SK-N-SH (cell line): ENCODE results near the gene ARPC2. TPM values are rescaled to one million over a fixed set of nuclear protein-coding genes. Genes with fewer than 3 reads are reported as not detected.
A peak's percentile ranks its signal among the peaks of the same experiment; 100 is the strongest.

Experiments
- CTCF ChIA-PET: fragments of 300-600, 350-600 bp; formaldehyde crosslinking; extraction: SDS; loops from one replicate; lab custom pipeline; 2021; lab: Yijun Ruan, JAX
- POLR2A ChIA-PET: fragments of 350-600 bp; sonication (Branson Sonifier 250); formaldehyde crosslinking; extraction: SDS; loops from one replicate; lab custom pipeline; 2020; ENCODE audit warnings: antibody characterized with exemption, inconsistent platforms; lab: Yijun Ruan, JAX
- DNase-seq: peaks from one replicate; pipeline ENCODE4 v3.0.0; 2012
- H2AFZ ChIP-seq: fragments of 200-600 bp; sonication (generic); 2 replicates; pipeline ENCODE4 v1.8.1; 2016; ENCODE audit warnings: antibody characterized with exemption, mild to moderate bottlenecking, low read depth
- H3F3A ChIP-seq: fragments of 200-600 bp; sonication (generic); replicated peaks from 2 replicates; pipeline ENCODE3; 2016; ENCODE audit warnings: antibody characterized with exemption, mild to moderate bottlenecking; ENCODE audit not compliant: insufficient read depth
- H3K27ac ChIP-seq, 2 experiments: fragments of 200-500 bp in 1 of 2; fragments of 200-600 bp in 1 of 2; sonication (Bioruptor generic) in 1 of 2; sonication (generic), shearing (Covaris generic) in 1 of 2; 2 replicates each; pipeline versions ENCODE4 v1.5.1 to v1.6.1; 2014 to 2016; ENCODE audit warnings: low read depth in 2 of 2, inconsistent platforms in 1 of 2, low read length in 1 of 2, mild to moderate bottlenecking in 1 of 2, mixed read lengths in 1 of 2
- H3K27me3 ChIP-seq: fragments of 200-600 bp; sonication (generic), shearing (Covaris generic); 2 replicates; pipeline ENCODE4 v1.6.1; 2016; ENCODE audit warnings: mixed run types; ENCODE audit not compliant: insufficient read depth
- H3K36me3 ChIP-seq, 2 experiments: fragments of 200-500 bp in 1 of 2; fragments of 200-600 bp in 1 of 2; sonication (Bioruptor generic) in 1 of 2; sonication (generic) in 1 of 2; replicated peaks in 1 of 2; 2 replicates each; pipeline versions ENCODE3 to v1.5.1; 2014 to 2016; ENCODE audit warnings: low read length in 1 of 2, mild to moderate bottlenecking in 1 of 2; ENCODE audit not compliant: insufficient read depth in 2 of 2, control insufficient read depth in 1 of 2
- H3K4me1 ChIP-seq, 2 experiments: fragments of 200-500 bp in 1 of 2; fragments of 200-600 bp in 1 of 2; sonication (Bioruptor generic) in 1 of 2; sonication (generic), shearing (Covaris generic) in 1 of 2; 2 replicates each; pipeline versions ENCODE4 v1.5.1 to v1.6.1; 2014 to 2016; ENCODE audit warnings: low read depth in 1 of 2, low read length in 1 of 2, mixed run types in 1 of 2; ENCODE audit not compliant: insufficient read depth in 2 of 2, control insufficient read depth in 1 of 2
- H3K4me2 ChIP-seq: fragments of 200-600 bp; sonication (generic), shearing (Covaris generic); 2 replicates; pipeline ENCODE4 v1.6.1; 2017; ENCODE audit warnings: mixed run types
- H3K4me3 ChIP-seq, 2 experiments: fragments of 200-500 bp in 1 of 2; fragments of 200-600 bp in 1 of 2; sonication (Bioruptor generic) in 1 of 2; sonication (generic), shearing (Covaris generic) in 1 of 2; 2 replicates each; pipeline versions ENCODE4 v1.5.1 to v1.8.1; 2014 to 2016; ENCODE audit warnings: low read depth in 2 of 2, inconsistent platforms in 1 of 2, low read length in 1 of 2, mild to moderate bottlenecking in 1 of 2, mixed read lengths in 1 of 2, moderate library complexity in 1 of 2
- H3K79me2 ChIP-seq: fragments of 200-600 bp; sonication (generic); 2 replicates; pipeline ENCODE4 v1.8.1; 2017; ENCODE audit warnings: mild to moderate bottlenecking; ENCODE audit not compliant: insufficient read depth
- H3K9ac ChIP-seq: fragments of 200-600 bp; sonication (generic); 2 replicates; pipeline ENCODE4 v1.6.1; 2017; ENCODE audit warnings: mixed run types
- H3K9me2 ChIP-seq: fragments of 200-600 bp; sonication (generic); 2 replicates; pipeline ENCODE4 v1.6.1; 2017; ENCODE audit warnings: mixed run types
- H3K9me3 ChIP-seq: fragments of 200-600 bp; sonication (generic); 2 replicates; pipeline ENCODE4 v1.6.1; 2017; ENCODE audit warnings: mixed run types, mild to moderate bottlenecking, moderate library complexity
- H4K20me1 ChIP-seq: fragments of 200-600 bp; sonication (generic); 2 replicates; pipeline ENCODE4 v1.6.1; 2017; ENCODE audit warnings: mild to moderate bottlenecking, mixed run types; ENCODE audit not compliant: insufficient read depth
- CHD2 ChIP-seq: fragments of 150-350 bp; IDR thresholded peaks from 2 replicates; pipeline ENCODE4 v1.6.1; 2018; ENCODE audit warnings: low read length; ENCODE audit not compliant: partially characterized antibody
- ELF1 ChIP-seq: IDR thresholded peaks from 2 replicates; pipeline ENCODE4 v1.4.0; 2012
- EZH2phosphoT487 ChIP-seq: fragments of 200-600 bp; sonication (generic); IDR thresholded peaks from 2 replicates; pipeline ENCODE4 v1.6.1; 2017; ENCODE audit warnings: low read depth, mixed run types, mild to moderate bottlenecking, antibody characterized with exemption, moderate library complexity, borderline replicate concordance
- GABPA ChIP-seq: IDR thresholded peaks from 2 replicates; pipeline ENCODE4 v1.4.0; 2012; ENCODE audit warnings: low read depth, mild to moderate bottlenecking
- NFIC ChIP-seq: IDR thresholded peaks from 2 replicates; pipeline ENCODE4 v1.4.0; 2012; ENCODE audit warnings: borderline replicate concordance
- NRF1 ChIP-seq: IDR thresholded peaks from 2 replicates; pipeline ENCODE4 v1.6.1; 2012; ENCODE audit warnings: low read depth, mild to moderate bottlenecking, low read length
- RCOR1 ChIP-seq: fragments of 150-350 bp; IDR thresholded peaks from 2 replicates; pipeline ENCODE4 v1.6.1; 2017; ENCODE audit warnings: antibody characterized with exemption, low read length
- RFX5 ChIP-seq: IDR thresholded peaks from 2 replicates; pipeline ENCODE4 v1.6.1; 2012; ENCODE audit warnings: mild to moderate bottlenecking, improper control_type of control experiment, low read length
- WGBS: methylation state at CpG from one replicate; pipeline ENCODE4 v1.1.6; 2017; ENCODE audit warnings: low lambda C conversion rate; 5-methylcytosine and 5-hydroxymethylcytosine counted together
- polyA plus RNA-seq, 3 experiments: library from polyadenylated mRNA; depleted of rRNA; stranded (reverse); fragments of >200 nt; gene quantifications; 2 replicates each; pipeline ENCODE4 v1.2.3, GENCODE V29; 2012
- TF ChIP-seq, protein P1 (sequence below): fragments of 150-350 bp; IDR thresholded peaks from 2 replicates; pipeline ENCODE4 v1.6.1; 2016; ENCODE audit warnings: mild to moderate bottlenecking, low read depth, low read length
- TF ChIP-seq, protein P2 (sequence below): IDR thresholded peaks from 2 replicates; pipeline ENCODE4 v1.4.0; 2012; ENCODE audit warnings: low read depth, borderline replicate concordance
- TF ChIP-seq, protein P3 (sequence below): IDR thresholded peaks from 2 replicates; pipeline ENCODE4; 2012

ARPC2 gene
- polyA plus RNA-seq, 1 of the 3 experiments (the other 2 are of a cell fraction), result 319 TPM

DNA sequence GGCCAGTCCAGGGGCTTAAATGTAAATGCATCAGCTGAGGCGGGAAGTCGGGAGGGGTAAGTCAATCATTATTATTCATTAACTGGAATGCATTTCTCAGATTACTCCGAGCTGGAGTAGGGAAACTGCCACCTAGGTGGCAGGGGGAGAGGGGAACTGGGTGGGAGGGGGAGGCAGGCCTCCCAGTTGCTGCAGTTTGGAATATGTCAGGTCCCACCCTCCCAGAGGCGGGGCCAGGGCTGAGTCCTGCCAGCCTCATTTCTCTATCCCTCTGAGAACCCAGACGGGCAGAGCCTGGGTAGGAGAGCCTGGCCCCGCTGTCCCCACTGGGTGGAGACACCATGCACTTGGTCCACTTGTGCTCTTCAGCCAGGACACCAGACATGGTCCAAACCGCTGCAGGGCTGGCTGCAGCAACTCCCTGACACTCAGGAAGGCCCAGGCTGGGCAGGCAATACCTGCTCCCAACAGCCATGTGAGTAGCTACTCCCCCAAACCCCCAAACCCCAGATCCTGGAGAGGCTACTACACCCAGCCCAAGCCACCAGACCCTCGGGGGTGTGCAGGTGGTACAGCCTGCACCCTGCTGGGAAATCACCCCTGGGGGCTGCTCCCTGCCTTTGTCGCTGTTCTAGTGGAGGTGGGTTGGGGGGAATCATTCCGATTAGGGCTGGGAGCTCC lies 43.9 kb downstream of the ARPC2 start, which contains the start of gene GPBAR1:
Gene GPBAR1, plus strand, starts transcription at position 274 of the 681 bp plus-strand sequence. CDS start 1,710 bp downstream, outside the sequence.
- peaks cover 11 to 52% of the 10 kb centered on the region in 2 experiments for H3K4me1 ChIP-seq
- H3K4me3 ChIP-seq, result no peak within 1 kb of the TSS
- no peaks in the 10 kb centered on the region for H3K9me2 ChIP-seq
- peak within 1 kb of the TSS; percentile 75 to 95; a peak in 3 of 4 replicates for H3K27ac ChIP-seq
- H3K9ac ChIP-seq, result no peak within 1 kb of the TSS
- TF ChIP-seq, protein P1, sequence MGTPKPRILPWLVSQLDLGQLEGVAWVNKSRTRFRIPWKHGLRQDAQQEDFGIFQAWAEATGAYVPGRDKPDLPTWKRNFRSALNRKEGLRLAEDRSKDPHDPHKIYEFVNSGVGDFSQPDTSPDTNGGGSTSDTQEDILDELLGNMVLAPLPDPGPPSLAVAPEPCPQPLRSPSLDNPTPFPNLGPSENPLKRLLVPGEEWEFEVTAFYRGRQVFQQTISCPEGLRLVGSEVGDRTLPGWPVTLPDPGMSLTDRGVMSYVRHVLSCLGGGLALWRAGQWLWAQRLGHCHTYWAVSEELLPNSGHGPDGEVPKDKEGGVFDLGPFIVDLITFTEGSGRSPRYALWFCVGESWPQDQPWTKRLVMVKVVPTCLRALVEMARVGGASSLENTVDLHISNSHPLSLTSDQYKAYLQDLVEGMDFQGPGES, result no peak
- TF ChIP-seq RCOR1 (no peak), RFX5 (no peak), EZH2phosphoT487 (no peak), NFIC (no peak), NRF1 (no peak), ELF1 (no peak), GABPA (no peak), CHD2 (no peak)
- TF ChIP-seq, protein P2, sequence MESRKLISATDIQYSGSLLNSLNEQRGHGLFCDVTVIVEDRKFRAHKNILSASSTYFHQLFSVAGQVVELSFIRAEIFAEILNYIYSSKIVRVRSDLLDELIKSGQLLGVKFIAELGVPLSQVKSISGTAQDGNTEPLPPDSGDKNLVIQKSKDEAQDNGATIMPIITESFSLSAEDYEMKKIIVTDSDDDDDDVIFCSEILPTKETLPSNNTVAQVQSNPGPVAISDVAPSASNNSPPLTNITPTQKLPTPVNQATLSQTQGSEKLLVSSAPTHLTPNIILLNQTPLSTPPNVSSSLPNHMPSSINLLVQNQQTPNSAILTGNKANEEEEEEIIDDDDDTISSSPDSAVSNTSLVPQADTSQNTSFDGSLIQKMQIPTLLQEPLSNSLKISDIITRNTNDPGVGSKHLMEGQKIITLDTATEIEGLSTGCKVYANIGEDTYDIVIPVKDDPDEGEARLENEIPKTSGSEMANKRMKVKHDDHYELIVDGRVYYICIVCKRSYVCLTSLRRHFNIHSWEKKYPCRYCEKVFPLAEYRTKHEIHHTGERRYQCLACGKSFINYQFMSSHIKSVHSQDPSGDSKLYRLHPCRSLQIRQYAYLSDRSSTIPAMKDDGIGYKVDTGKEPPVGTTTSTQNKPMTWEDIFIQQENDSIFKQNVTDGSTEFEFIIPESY, result no peak
- TF ChIP-seq, protein P3, sequence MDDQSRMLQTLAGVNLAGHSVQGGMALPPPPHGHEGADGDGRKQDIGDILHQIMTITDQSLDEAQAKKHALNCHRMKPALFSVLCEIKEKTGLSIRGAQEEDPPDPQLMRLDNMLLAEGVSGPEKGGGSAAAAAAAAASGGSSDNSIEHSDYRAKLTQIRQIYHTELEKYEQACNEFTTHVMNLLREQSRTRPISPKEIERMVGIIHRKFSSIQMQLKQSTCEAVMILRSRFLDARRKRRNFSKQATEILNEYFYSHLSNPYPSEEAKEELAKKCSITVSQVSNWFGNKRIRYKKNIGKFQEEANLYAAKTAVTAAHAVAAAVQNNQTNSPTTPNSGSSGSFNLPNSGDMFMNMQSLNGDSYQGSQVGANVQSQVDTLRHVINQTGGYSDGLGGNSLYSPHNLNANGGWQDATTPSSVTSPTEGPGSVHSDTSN, result no peak
- H4K20me1 ChIP-seq, result no peaks in the 10 kb centered on the region
- H3K79me2 ChIP-seq, result no peaks in the 10 kb centered on the region
- H3K27me3 ChIP-seq, result no peaks in the 10 kb centered on the region
- 83% methylated on average over 8 of the region's 10 CpGs for WGBS
- DNase-seq, result no peak
- H3K9me3 ChIP-seq, result no peaks in the 10 kb centered on the region
- no peak within 1 kb of the TSS for H3K4me2 ChIP-seq
- ChIA-PET POLR2A (interaction anchor here (1.3 kb wide), 1 partner anchor 9 kb away, joined by 3 read pairs; the partner anchor contains the start of gene AAMP), CTCF (interaction anchor here (1.0 to 4.2 kb wide), 3 partner anchors 11 to 429 kb away, joined by 3 to 34 read pairs (median 19); no protein-coding TSS in a partner anchor)
- H3K36me3 ChIP-seq, result peaks cover 2 to 33% of the 10 kb centered on the region in 2 experiments
- H3F3A ChIP-seq, result peaks cover 26% of the 10 kb centered on the region
- H2AFZ ChIP-seq, result no peak within 1 kb of the TSS
